GM12878 (cell line): ENCODE measurements around the gene CCNL2. TPM values are rescaled to one million over a fixed set of nuclear protein-coding genes. Genes with fewer than 3 reads are reported as not detected.

Experiments
- ATAC-seq: fragments of 200-7000 bp; cut with Tn5 transposase; 3 replicates; pipeline ENCODE4 v1.9.1; 2020; ENCODE audit warnings: mild to moderate bottlenecking, moderate library complexity
- BruUV-seq: library from RNA; stranded (reverse); fragments of 400-500 nt; replicated peaks from 2 replicates; lab custom pipeline; 2021; lab: Mats Ljungman, UMichigan
- CTCF ChIA-PET: fragments of 300-600 bp; sonication (Branson Sonifier 250); formaldehyde crosslinking; extraction: SDS; loops from one replicate; lab custom pipeline; 2021; ENCODE audit warnings: inconsistent platforms; lab: Yijun Ruan, JAX
- POLR2A ChIA-PET: fragments of 350-600 bp; formaldehyde crosslinking; extraction: SDS; loops from one replicate; lab custom pipeline; 2021; ENCODE audit warnings: inconsistent platforms; lab: Charles Lee
- RAD21 ChIA-PET: fragments of 300-600 bp; sonication (Branson Sonifier 250); formaldehyde crosslinking; loops from one replicate; lab custom pipeline; 2023; ENCODE audit warnings: antibody characterized with exemption; ENCODE audit not compliant: unreplicated experiment; lab: Charles Lee
- SMC1A ChIA-PET: fragments of 300-600 bp; sonication (Branson Sonifier 250); formaldehyde crosslinking; loops from one replicate; lab custom pipeline; 2023; ENCODE audit not compliant: unreplicated experiment, uncharacterized antibody; lab: Charles Lee
- DNase-seq: peaks from one replicate; pipeline ENCODE4 v3.0.0-alpha.2; 2011; ENCODE audit warnings: low read depth, low spot score
- FAIRE-seq: peaks from 3 replicates; lab custom pipeline; 2011; peaks lifted over from hg19 to GRCh38; lab: Jason Lieb, UNC
- H2AFZ ChIP-seq: 2 replicates; pipeline ENCODE4 v1.6.0; 2011; ENCODE audit warnings: low read depth, low read length, control low read depth; ENCODE audit not compliant: control insufficient read depth
- H3K27ac ChIP-seq: 2 replicates; pipeline ENCODE4 v1.5.1; 2011; ENCODE audit warnings: control low read depth; ENCODE audit not compliant: control insufficient read depth, insufficient read depth
- H3K27me3 ChIP-seq, 2 experiments: replicated peaks in 1 of 2; 2 replicates each; pipeline versions ENCODE4 v1.6.0 to v1.6.1; 2011; ENCODE audit warnings: low read length in 1 of 2; ENCODE audit not compliant: control insufficient read depth in 2 of 2, insufficient read depth in 2 of 2
- H3K36me3 ChIP-seq, 2 experiments: 2 replicates each; pipeline ENCODE4 v1.5.1; 2011; ENCODE audit warnings: low read length in 1 of 2; ENCODE audit not compliant: control insufficient read depth in 2 of 2, insufficient read depth in 2 of 2
- H3K4me1 ChIP-seq: 2 replicates; pipeline ENCODE4 v1.6.1; 2011; ENCODE audit warnings: mild to moderate bottlenecking, low read length, moderate library complexity, mixed read lengths; ENCODE audit not compliant: control insufficient read depth, insufficient read depth
- H3K4me2 ChIP-seq: 2 replicates; pipeline ENCODE4 v1.6.0; 2011; ENCODE audit warnings: control low read depth; ENCODE audit not compliant: control insufficient read depth, insufficient read depth
- H3K4me3 ChIP-seq: fragments of 200-600 bp; sonication (generic); 2 replicates; pipeline ENCODE4 v1.5.1; 2016
- H3K79me2 ChIP-seq: 2 replicates; pipeline ENCODE4 v1.6.0; 2011; ENCODE audit warnings: low read length; ENCODE audit not compliant: control insufficient read depth, insufficient read depth
- H3K9ac ChIP-seq: 2 replicates; pipeline ENCODE4 v1.8.0; 2011; ENCODE audit warnings: low read length, control low read depth, mixed read lengths; ENCODE audit not compliant: control insufficient read depth, insufficient read depth
- H3K9me3 ChIP-seq: replicated peaks from 3 replicates; pipeline ENCODE4 v1.5.1; 2011; ENCODE audit warnings: mild to moderate bottlenecking, low read length; ENCODE audit not compliant: control insufficient read depth, insufficient read depth
- H4K20me1 ChIP-seq: 2 replicates; pipeline ENCODE4 v1.6.0; 2011; ENCODE audit not compliant: control insufficient read depth, insufficient read depth
- CBX3 ChIP-seq: fragments of 200-600 bp; sonication (generic); IDR thresholded peaks from 2 replicates; pipeline ENCODE4 v1.6.1; 2016; ENCODE audit warnings: low read depth, borderline replicate concordance
- CHD1 ChIP-seq: IDR thresholded peaks from 2 replicates; pipeline ENCODE4 v1.6.1; 2012; ENCODE audit warnings: low read depth, low read length, improper control_type of control experiment
- E4F1 ChIP-seq: fragments of 450-650 bp; IDR thresholded peaks from 2 replicates; pipeline ENCODE4 v1.6.1; 2018; ENCODE audit warnings: borderline replicate concordance, mild to moderate bottlenecking; ENCODE audit not compliant: partially characterized antibody
- HDAC2 ChIP-seq: fragments of 200-600 bp; sonication (generic); IDR thresholded peaks from 2 replicates; pipeline ENCODE4 v1.6.1; 2017
- KAT2A ChIP-seq: conservative IDR thresholded peaks from 2 replicates; pipeline ENCODE4 v1.6.1; 2011; ENCODE audit warnings: low read depth, low read length; ENCODE audit not compliant: control insufficient read depth
- MEF2B ChIP-seq: fragments of 450-650 bp; IDR thresholded peaks from 2 replicates; pipeline ENCODE4 v1.6.1; 2018; ENCODE audit warnings: mild to moderate bottlenecking, moderate library complexity; ENCODE audit not compliant: partially characterized antibody, poor library complexity, severe bottlenecking
- MXI1 ChIP-seq: fragments of 150-350 bp; IDR thresholded peaks from 2 replicates; pipeline ENCODE4 v1.6.1; 2011; ENCODE audit warnings: low read depth, mild to moderate bottlenecking, inconsistent platforms, low read length, improper control_type of control experiment
- PKNOX1 ChIP-seq: fragments of 450-650 bp; IDR thresholded peaks from 2 replicates; pipeline ENCODE4 v1.6.1; 2016; ENCODE audit warnings: mild to moderate bottlenecking
- POLR2AphosphoS5 ChIP-seq: IDR thresholded peaks from 2 replicates; pipeline ENCODE4 v1.6.1; 2011; ENCODE audit warnings: mild to moderate bottlenecking, low read length, inconsistent platforms
- SUZ12 ChIP-seq: fragments of 200-600 bp; sonication (generic); IDR thresholded peaks from one replicate; pipeline ENCODE4 v1.6.1; 2018; ENCODE audit warnings: antibody characterized with exemption, mild to moderate bottlenecking; ENCODE audit not compliant: unreplicated experiment
- ZBTB40 ChIP-seq: fragments of 450-650 bp; IDR thresholded peaks from 2 replicates; pipeline ENCODE4 v1.6.1; 2016; ENCODE audit warnings: mild to moderate bottlenecking, moderate library complexity, borderline replicate concordance
- WGBS: methylation state at CpG from one replicate; pipeline ENCODE4 v1.1.6; 2016; ENCODE audit warnings: low lambda C conversion rate; ENCODE audit not compliant: insufficient replicate concordance, insufficient coverage; ENCODE audit errors: missing lambda C conversion rate; 5-methylcytosine and 5-hydroxymethylcytosine counted together
- in situ Hi-C: fragments of 300-500 bp; cut with MboI; formaldehyde crosslinking; loops from 9 replicates; pipeline ENCODE4 v1.14.3; 2018; ENCODE audit warnings: mixed read lengths
- intact Hi-C: fragments of 100-400 bp; cut with micrococcal nuclease; formaldehyde crosslinking; loops from one replicate; pipeline ENCODE4 v1.14.2; 2022; ENCODE audit not compliant: unreplicated experiment
- polyA plus RNA-seq, 11 experiments: library from polyadenylated mRNA; depleted of rRNA in 4 of 11; unstranded in 6 of 11; stranded (reverse) in 5 of 11; fragments of >200 nt; fragmentation: Nextera tagmentation in 4 of 11; fragmentation: Illumina TruSeq in 1 of 11; extraction: Ambion mirVana in 4 of 11; extraction: Trizol in 1 of 11; gene quantifications; 1 replicate in 1 of 11; 2 replicates in 10 of 11; pipeline versions ENCODE4 v1.2.1 to v1.2.3, GENCODE V29; 2011 to 2016; ENCODE audit warnings: inconsistent platforms in 2 of 11, missing spikeins in 2 of 11, low read depth in 1 of 11
- total RNA-seq, 4 experiments: library from RNA; depleted of rRNA in 3 of 4; stranded (reverse); fragments of >200 nt in 3 of 4; fragmentation: Illumina TruSeq in 1 of 4; extraction: Trizol in 1 of 4; gene quantifications; 2 replicates each; pipeline versions ENCODE4 v1.2.1 to v1.2.3, GENCODE V29; 2013 to 2021

The CCNL2 gene
- total and polyA plus RNA-seq, 10 of the 15 experiments (the other 5 are each of a cell fraction or from before 2014, with no cell fraction given): 2.1 to 143 (median 101) TPM

- Histone ChIP-seq H3K9me3 (peaks cover 2% of the 10 kb centered on the region; the same call in 1 of the 3 replicates), H2AFZ (peak overlapping the region; percentile 21; the same call in 1 of the 2 replicates), H3K79me2 (peaks cover 30% of the 10 kb centered on the region), H3K9ac (peak overlapping the region; percentile 22), H3K27ac (peak overlapping the region; percentile 42), H3K27me3 (no peaks in the 10 kb centered on the region), H4K20me1 (no peaks in the 10 kb centered on the region), H3K4me1 (peaks cover 24% of the 10 kb centered on the region), H3K36me3 (peaks cover 0 to 3% of the 10 kb centered on the region in 2 experiments; a peak in 2 of 4 replicates), H3K4me3 (no peak overlapping the region), H3K4me2 (peak overlapping the region; percentile 97)
- FAIRE-seq (no peak), DNase-seq (no peak), ATAC-seq (peak; percentile 73)
- CTCF ChIA-PET: interaction anchor here (0.6 to 2.8 kb wide), 21 partner anchors 13 to 387 kb away, joined by 3 to 15 read pairs (median 6); partner anchors contain the start of genes AGRN, DVL1, MRPL20 and MXRA8
- intact Hi-C loops: loop anchor here (10.0 kb wide), 1 partner anchor 133 kb away; no protein-coding TSS in a partner anchor
- no TSS peak for BruUV-seq
- 23% methylated on average over 26 of the region's 26 CpGs for WGBS
- RAD21 ChIA-PET: interaction anchor here (0.7 to 1.5 kb wide), 5 partner anchors 24 to 132 kb away, joined by 3 to 6 read pairs (median 3); partner anchors contain the start of gene CCNL2
- SMC1A ChIA-PET: interaction anchor here (0.9 to 1.8 kb wide), 7 partner anchors 24 to 387 kb away, joined by 3 to 5 read pairs (median 3); no protein-coding TSS in a partner anchor
- POLR2A ChIA-PET: interaction anchor here (0.6 to 1.1 kb wide), 2 partner anchors 66 to 93 kb away, joined by 3 read pairs; no protein-coding TSS in a partner anchor
- in situ Hi-C loops: no loop called here
- TF ChIP-seq MEF2B: no peak
- TF ChIP-seq KAT2A: no peak
- TF ChIP-seq ZBTB40: no peak
- no peak for TF ChIP-seq CBX3
- TF ChIP-seq HDAC2: no peak
- TF ChIP-seq E4F1: no peak
- no peak for TF ChIP-seq MXI1
- TF ChIP-seq PKNOX1: no peak
- TF ChIP-seq SUZ12: no peak
- no peak for TF ChIP-seq CHD1
- no peak for TF ChIP-seq POLR2AphosphoS5
Observed at GRCh38 chr1:1371746-1372711, 27.1 kb downstream of the CCNL2 start.
